ENCODE measurements around the gene SERINC2. TPM values are rescaled to one million over a fixed set of nuclear protein-coding genes. Genes with fewer than 3 reads are reported as not detected.

Gene SERINC2
- total and polyA plus RNA-seq, 9 of the 15 experiments (the other 6 are each of a cell fraction or from before 2014, with no cell fraction given): 0.07 to 1.2 (median 0.70) TPM; not detected in 2

DNA sequence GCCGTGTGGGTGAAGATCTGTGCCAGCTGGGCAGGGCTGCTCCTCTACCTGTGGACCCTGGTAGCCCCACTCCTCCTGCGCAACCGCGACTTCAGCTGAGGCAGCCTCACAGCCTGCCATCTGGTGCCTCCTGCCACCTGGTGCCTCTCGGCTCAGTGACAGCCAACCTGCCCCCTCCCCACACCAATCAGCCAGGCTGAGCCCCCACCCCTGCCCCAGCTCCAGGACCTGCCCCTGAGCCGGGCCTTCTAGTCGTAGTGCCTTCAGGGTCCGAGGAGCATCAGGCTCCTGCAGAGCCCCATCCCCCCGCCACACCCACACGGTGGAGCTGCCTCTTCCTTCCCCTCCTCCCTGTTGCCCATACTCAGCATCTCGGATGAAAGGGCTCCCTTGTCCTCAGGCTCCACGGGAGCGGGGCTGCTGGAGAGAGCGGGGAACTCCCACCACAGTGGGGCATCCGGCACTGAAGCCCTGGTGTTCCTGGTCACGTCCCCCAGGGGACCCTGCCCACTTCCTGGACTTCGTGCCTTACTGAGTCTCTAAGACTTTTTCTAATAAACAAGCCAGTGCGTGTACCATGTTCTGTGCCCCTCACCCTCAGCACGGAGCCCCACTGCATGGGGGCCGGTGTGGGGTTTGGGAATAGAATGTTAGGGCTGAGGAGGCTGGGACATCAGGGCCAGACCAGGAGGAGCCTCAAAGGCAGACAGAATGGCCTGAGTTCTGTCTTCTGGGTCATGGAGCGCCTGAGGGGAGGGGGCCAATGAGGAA is 21.3 kb downstream of the SERINC2 start (continued):
- TF ChIP-seq, protein P1, sequence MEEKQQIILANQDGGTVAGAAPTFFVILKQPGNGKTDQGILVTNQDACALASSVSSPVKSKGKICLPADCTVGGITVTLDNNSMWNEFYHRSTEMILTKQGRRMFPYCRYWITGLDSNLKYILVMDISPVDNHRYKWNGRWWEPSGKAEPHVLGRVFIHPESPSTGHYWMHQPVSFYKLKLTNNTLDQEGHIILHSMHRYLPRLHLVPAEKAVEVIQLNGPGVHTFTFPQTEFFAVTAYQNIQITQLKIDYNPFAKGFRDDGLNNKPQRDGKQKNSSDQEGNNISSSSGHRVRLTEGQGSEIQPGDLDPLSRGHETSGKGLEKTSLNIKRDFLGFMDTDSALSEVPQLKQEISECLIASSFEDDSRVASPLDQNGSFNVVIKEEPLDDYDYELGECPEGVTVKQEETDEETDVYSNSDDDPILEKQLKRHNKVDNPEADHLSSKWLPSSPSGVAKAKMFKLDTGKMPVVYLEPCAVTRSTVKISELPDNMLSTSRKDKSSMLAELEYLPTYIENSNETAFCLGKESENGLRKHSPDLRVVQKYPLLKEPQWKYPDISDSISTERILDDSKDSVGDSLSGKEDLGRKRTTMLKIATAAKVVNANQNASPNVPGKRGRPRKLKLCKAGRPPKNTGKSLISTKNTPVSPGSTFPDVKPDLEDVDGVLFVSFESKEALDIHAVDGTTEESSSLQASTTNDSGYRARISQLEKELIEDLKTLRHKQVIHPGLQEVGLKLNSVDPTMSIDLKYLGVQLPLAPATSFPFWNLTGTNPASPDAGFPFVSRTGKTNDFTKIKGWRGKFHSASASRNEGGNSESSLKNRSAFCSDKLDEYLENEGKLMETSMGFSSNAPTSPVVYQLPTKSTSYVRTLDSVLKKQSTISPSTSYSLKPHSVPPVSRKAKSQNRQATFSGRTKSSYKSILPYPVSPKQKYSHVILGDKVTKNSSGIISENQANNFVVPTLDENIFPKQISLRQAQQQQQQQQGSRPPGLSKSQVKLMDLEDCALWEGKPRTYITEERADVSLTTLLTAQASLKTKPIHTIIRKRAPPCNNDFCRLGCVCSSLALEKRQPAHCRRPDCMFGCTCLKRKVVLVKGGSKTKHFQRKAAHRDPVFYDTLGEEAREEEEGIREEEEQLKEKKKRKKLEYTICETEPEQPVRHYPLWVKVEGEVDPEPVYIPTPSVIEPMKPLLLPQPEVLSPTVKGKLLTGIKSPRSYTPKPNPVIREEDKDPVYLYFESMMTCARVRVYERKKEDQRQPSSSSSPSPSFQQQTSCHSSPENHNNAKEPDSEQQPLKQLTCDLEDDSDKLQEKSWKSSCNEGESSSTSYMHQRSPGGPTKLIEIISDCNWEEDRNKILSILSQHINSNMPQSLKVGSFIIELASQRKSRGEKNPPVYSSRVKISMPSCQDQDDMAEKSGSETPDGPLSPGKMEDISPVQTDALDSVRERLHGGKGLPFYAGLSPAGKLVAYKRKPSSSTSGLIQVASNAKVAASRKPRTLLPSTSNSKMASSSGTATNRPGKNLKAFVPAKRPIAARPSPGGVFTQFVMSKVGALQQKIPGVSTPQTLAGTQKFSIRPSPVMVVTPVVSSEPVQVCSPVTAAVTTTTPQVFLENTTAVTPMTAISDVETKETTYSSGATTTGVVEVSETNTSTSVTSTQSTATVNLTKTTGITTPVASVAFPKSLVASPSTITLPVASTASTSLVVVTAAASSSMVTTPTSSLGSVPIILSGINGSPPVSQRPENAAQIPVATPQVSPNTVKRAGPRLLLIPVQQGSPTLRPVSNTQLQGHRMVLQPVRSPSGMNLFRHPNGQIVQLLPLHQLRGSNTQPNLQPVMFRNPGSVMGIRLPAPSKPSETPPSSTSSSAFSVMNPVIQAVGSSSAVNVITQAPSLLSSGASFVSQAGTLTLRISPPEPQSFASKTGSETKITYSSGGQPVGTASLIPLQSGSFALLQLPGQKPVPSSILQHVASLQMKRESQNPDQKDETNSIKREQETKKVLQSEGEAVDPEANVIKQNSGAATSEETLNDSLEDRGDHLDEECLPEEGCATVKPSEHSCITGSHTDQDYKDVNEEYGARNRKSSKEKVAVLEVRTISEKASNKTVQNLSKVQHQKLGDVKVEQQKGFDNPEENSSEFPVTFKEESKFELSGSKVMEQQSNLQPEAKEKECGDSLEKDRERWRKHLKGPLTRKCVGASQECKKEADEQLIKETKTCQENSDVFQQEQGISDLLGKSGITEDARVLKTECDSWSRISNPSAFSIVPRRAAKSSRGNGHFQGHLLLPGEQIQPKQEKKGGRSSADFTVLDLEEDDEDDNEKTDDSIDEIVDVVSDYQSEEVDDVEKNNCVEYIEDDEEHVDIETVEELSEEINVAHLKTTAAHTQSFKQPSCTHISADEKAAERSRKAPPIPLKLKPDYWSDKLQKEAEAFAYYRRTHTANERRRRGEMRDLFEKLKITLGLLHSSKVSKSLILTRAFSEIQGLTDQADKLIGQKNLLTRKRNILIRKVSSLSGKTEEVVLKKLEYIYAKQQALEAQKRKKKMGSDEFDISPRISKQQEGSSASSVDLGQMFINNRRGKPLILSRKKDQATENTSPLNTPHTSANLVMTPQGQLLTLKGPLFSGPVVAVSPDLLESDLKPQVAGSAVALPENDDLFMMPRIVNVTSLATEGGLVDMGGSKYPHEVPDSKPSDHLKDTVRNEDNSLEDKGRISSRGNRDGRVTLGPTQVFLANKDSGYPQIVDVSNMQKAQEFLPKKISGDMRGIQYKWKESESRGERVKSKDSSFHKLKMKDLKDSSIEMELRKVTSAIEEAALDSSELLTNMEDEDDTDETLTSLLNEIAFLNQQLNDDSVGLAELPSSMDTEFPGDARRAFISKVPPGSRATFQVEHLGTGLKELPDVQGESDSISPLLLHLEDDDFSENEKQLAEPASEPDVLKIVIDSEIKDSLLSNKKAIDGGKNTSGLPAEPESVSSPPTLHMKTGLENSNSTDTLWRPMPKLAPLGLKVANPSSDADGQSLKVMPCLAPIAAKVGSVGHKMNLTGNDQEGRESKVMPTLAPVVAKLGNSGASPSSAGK (IDR thresholded peaks at IDR 0.05): no peak
- TF ChIP-seq, protein P2, sequence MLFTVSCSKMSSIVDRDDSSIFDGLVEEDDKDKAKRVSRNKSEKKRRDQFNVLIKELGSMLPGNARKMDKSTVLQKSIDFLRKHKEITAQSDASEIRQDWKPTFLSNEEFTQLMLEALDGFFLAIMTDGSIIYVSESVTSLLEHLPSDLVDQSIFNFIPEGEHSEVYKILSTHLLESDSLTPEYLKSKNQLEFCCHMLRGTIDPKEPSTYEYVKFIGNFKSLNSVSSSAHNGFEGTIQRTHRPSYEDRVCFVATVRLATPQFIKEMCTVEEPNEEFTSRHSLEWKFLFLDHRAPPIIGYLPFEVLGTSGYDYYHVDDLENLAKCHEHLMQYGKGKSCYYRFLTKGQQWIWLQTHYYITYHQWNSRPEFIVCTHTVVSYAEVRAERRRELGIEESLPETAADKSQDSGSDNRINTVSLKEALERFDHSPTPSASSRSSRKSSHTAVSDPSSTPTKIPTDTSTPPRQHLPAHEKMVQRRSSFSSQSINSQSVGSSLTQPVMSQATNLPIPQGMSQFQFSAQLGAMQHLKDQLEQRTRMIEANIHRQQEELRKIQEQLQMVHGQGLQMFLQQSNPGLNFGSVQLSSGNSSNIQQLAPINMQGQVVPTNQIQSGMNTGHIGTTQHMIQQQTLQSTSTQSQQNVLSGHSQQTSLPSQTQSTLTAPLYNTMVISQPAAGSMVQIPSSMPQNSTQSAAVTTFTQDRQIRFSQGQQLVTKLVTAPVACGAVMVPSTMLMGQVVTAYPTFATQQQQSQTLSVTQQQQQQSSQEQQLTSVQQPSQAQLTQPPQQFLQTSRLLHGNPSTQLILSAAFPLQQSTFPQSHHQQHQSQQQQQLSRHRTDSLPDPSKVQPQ (CRISPR knock-in tag; IDR thresholded peaks at IDR 0.05; ENCODE audit: borderline replicate concordance): no peak
- TF ChIP-seq RFX5 (IDR thresholded peaks at IDR 0.05; ENCODE audit: low read depth, low read length): no peak
- no peak for TF ChIP-seq HDAC1 (IDR thresholded peaks at IDR 0.05)

Data from K562 (cell line).